Measurements from ENCODE around the gene ZRANB1. TPM values are rescaled to one million over a fixed set of nuclear protein-coding genes. Genes with fewer than 3 reads are reported as not detected.

The ZRANB1 gene
- total RNA-seq, 1 donor from 2014 or later = 27.2 TPM

- no peak for DNase-seq (ENCODE audit: low read depth)
Measured at GRCh38 chr10:125034675-125035074, 92.8 kb downstream of the ZRANB1 start.

GRCh38 chr10:125035136-125035535, 93.2 kb downstream of the ZRANB1 start:
- peak; percentile 96 for DNase-seq (ENCODE audit: low read depth)

GRCh38 chr10:125035588-125036295, 93.8 kb downstream of the ZRANB1 start:
- DNase-seq (ENCODE audit: low read depth) = no peak

- DNase-seq (ENCODE audit: low read depth) = peak; percentile 92
Measured at GRCh38 chr10:125037145-125037877, 95.4 kb downstream of the ZRANB1 start.

Other genes with a start within 250 kb of the ZRANB1 start
- 15.5 and 20.4 TPM in 2 replicates for gene FAM53B, start 197.7 kb upstream of the ZRANB1 start, total RNA-seq
- 15.7 and 19.4 TPM in 2 replicates for gene EEF1AKMT2, start 150.2 kb upstream of the ZRANB1 start, total RNA-seq
- gene ABRAXAS2, start 140.3 kb upstream of the ZRANB1 start, total RNA-seq = 15.1 and 15.4 TPM in 2 replicates
- 89.4 and 109 TPM in 2 replicates for gene CTBP2, start 218.4 kb downstream of the ZRANB1 start, total RNA-seq

Data from renal cortical epithelial cell (primary cell).